Smooth muscle cell (in vitro differentiated cells): ENCODE data around the gene INAVA. TPM values are rescaled to one million over a fixed set of nuclear protein-coding genes. Genes with fewer than 3 reads are reported as not detected.
A peak's percentile ranks its signal among the peaks of the same experiment; 100 is the strongest.

Experiments used
- DNase-seq: peaks from one replicate; lab custom pipeline; 2025; ENCODE audit not compliant: unreplicated experiment; lab: John Stamatoyannopoulos, UW
- H2AFZ ChIP-seq: fragments of 200-600 bp; sonication (generic); 2 replicates; pipeline ENCODE4 v1.6.0; 2016; ENCODE audit warnings: antibody characterized with exemption, low read depth, mild to moderate bottlenecking
- H3F3A ChIP-seq: fragments of 200-600 bp; sonication (generic); 2 replicates; pipeline ENCODE4 v1.6.0; 2017; ENCODE audit warnings: antibody characterized with exemption, low read depth
- H3K27ac ChIP-seq: fragments of 200-600 bp; sonication (generic); 2 replicates; pipeline ENCODE4 v1.5.1; 2016; ENCODE audit warnings: low read depth, mild to moderate bottlenecking
- H3K27me3 ChIP-seq: fragments of 200-600 bp; sonication (generic); 2 replicates; pipeline ENCODE4 v1.6.1; 2016; ENCODE audit warnings: low read depth, mild to moderate bottlenecking
- H3K36me3 ChIP-seq: fragments of 200-600 bp; sonication (generic); 2 replicates; pipeline ENCODE4 v1.5.1; 2016; ENCODE audit warnings: low read depth
- H3K4me1 ChIP-seq: fragments of 200-600 bp; sonication (generic); 2 replicates; pipeline ENCODE4 v1.5.1; 2016; ENCODE audit warnings: low read depth
- H3K4me2 ChIP-seq: fragments of 200-600 bp; sonication (generic); 2 replicates; pipeline ENCODE4 v1.6.0; 2016; ENCODE audit warnings: mild to moderate bottlenecking
- H3K4me3 ChIP-seq: fragments of 200-600 bp; sonication (generic); 2 replicates; pipeline ENCODE4 v1.5.1; 2016; ENCODE audit warnings: mild to moderate bottlenecking
- H3K79me2 ChIP-seq: fragments of 200-600 bp; sonication (generic); 2 replicates; pipeline ENCODE4 v1.6.0; 2016; ENCODE audit warnings: low read depth, mild to moderate bottlenecking
- H3K9ac ChIP-seq: fragments of 200-600 bp; sonication (generic); 2 replicates; pipeline ENCODE4 v1.6.0; 2016; ENCODE audit warnings: low read depth
- H3K9me3 ChIP-seq: fragments of 200-600 bp; sonication (generic); replicated peaks from 2 replicates; pipeline ENCODE4 v1.5.1; 2016; ENCODE audit warnings: low read depth
- H4K20me1 ChIP-seq: fragments of 200-600 bp; sonication (generic); 2 replicates; pipeline ENCODE4 v1.6.0; 2016; ENCODE audit warnings: low read depth
- CTCF ChIP-seq: fragments of 200-600 bp; sonication (generic); IDR thresholded peaks from 2 replicates; pipeline ENCODE4 v1.5.1; 2017; ENCODE audit warnings: borderline replicate concordance, mild to moderate bottlenecking, antibody characterized with exemption; ENCODE audit not compliant: insufficient read depth, poor library complexity, severe bottlenecking
- WGBS: methylation state at CpG from one replicate; pipeline ENCODE4 v1.1.7; 2016; ENCODE audit warnings: low lambda C conversion rate; 5-methylcytosine and 5-hydroxymethylcytosine counted together
- polyA plus RNA-seq: library from polyadenylated mRNA; unstranded; fragments of >200 nt; fragmentation: Nextera tagmentation; extraction: Ambion mirVana; gene quantifications from 2 replicates; pipeline ENCODE4 v1.2.1, GENCODE V29; 2016
- total RNA-seq: library from RNA; depleted of rRNA; stranded (reverse); fragments of >200 nt; gene quantifications from 2 replicates; pipeline ENCODE4 v1.2.3, GENCODE V29; 2014

Gene INAVA
- total and polyA plus RNA-seq, 2 experiments from 2014 or later: 10.1 to 16.9 TPM

DNA sequence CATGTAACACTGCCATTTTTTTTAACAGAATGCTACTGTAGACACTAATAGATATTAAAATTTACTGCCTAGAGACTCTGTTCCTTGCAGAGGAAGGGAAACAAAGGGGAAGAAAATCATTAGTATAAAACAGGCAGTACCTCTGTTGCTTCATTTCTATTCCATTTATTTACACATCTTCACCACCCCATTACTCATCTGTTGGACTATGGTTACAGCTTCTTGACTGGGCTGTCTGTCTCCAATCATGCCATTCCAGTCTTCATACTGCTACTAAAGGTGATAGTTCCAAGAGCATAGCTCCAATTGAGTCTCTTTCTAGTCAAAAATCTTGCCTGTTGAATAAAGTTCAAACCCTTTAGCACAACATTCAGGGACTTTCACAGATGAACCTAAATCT, 44.1 kb upstream of the INAVA start:
- no peak overlapping the region for H3K9ac ChIP-seq
- H3K27ac ChIP-seq: no peak overlapping the region
- H3K9me3 ChIP-seq: no peaks in the 10 kb centered on the region
- no peaks in the 10 kb centered on the region for H3K79me2 ChIP-seq
- no peaks in the 10 kb centered on the region for H3K27me3 ChIP-seq
- H3K4me2 ChIP-seq: no peak overlapping the region
- H2AFZ ChIP-seq: no peak overlapping the region
- H3K4me1 ChIP-seq: no peaks in the 10 kb centered on the region
- no peaks in the 10 kb centered on the region for H3F3A ChIP-seq
- no peak for TF ChIP-seq CTCF
- peaks cover 33% of the 10 kb centered on the region for H3K36me3 ChIP-seq
- no peaks in the 10 kb centered on the region for H4K20me1 ChIP-seq
- no peak overlapping the region for H3K4me3 ChIP-seq
- DNase-seq: no peak

GRCh38 chr1:200856716-200857357, 37.9 kb upstream of the INAVA start:
- Histone ChIP-seq H3K9me3 (no peaks in the 10 kb centered on the region), H3K9ac (no peak overlapping the region), H3K27me3 (no peaks in the 10 kb centered on the region), H3K4me3 (no peak overlapping the region), H3F3A (no peaks in the 10 kb centered on the region), H4K20me1 (no peaks in the 10 kb centered on the region), H3K79me2 (no peaks in the 10 kb centered on the region), H2AFZ (no peak overlapping the region), H3K27ac (peak overlapping the region; percentile 26), H3K36me3 (peaks cover 39% of the 10 kb centered on the region), H3K4me2 (no peak overlapping the region), H3K4me1 (no peaks in the 10 kb centered on the region)
- TF ChIP-seq CTCF: no peak
- DNase-seq: no peak
- 59% methylated on average over 2 of the region's 2 CpGs for WGBS

DNA sequence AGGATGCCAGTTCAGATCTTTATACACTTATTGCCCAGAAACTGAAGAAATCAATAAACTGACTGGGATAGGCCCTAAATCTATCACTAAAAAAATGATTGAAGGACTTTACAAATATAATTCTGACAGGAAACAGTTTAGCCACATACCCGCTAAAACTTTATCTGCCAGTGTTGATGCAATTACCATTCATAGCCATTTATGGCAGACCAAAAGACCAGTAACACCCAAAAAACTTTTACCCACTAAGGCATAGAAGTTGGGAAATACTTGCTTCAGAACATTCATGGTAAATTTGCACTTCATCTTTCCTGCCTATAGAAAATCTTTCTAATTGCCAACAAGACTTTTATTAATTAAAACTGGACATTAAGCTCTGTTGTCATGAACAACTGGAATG, 36.9 kb upstream of the INAVA start:
- no peak for TF ChIP-seq CTCF
- no peak overlapping the region for H3K9ac ChIP-seq
- no peak overlapping the region for H2AFZ ChIP-seq
- no peaks in the 10 kb centered on the region for H3K9me3 ChIP-seq
- peaks cover 34% of the 10 kb centered on the region for H3K36me3 ChIP-seq
- H3K79me2 ChIP-seq: no peaks in the 10 kb centered on the region
- no peaks in the 10 kb centered on the region for H3K4me1 ChIP-seq
- H3K4me2 ChIP-seq: no peak overlapping the region
- H4K20me1 ChIP-seq: no peaks in the 10 kb centered on the region
- H3F3A ChIP-seq: peaks cover 2% of the 10 kb centered on the region
- WGBS: 73% methylated on average over 1 of the region's 1 CpG
- no peaks in the 10 kb centered on the region for H3K27me3 ChIP-seq
- no peak overlapping the region for H3K27ac ChIP-seq
- no peak overlapping the region for H3K4me3 ChIP-seq
- DNase-seq: no peak
